GM23338 (cell line): ENCODE measurements around the gene TPO. TPM values are rescaled to one million over a fixed set of nuclear protein-coding genes. Genes with fewer than 3 reads are reported as not detected.

ENCODE experiments used
- ATAC-seq: fragments of 200-7000 bp; cut with Tn5 transposase; 3 replicates; pipeline ENCODE4 v1.9.1; 2020
- DNase-seq: peaks from one replicate; pipeline ENCODE4 v3.0.0-alpha.2; 2015; ENCODE audit warnings: low spot score
- H2AFZ ChIP-seq: fragments of 200-600 bp; sonication (generic); 2 replicates; pipeline ENCODE4 v1.8.0; 2016; ENCODE audit warnings: antibody characterized with exemption, mild to moderate bottlenecking, moderate library complexity
- H3F3A ChIP-seq: fragments of 200-600 bp; sonication (generic); replicated peaks from 2 replicates; pipeline ENCODE4 v1.8.0; 2017; ENCODE audit warnings: antibody characterized with exemption, mixed run types, low read depth
- H3K27ac ChIP-seq: fragments of 200-600 bp; sonication (generic); 2 replicates; pipeline ENCODE4 v1.6.1; 2016; ENCODE audit warnings: low read depth
- H3K27me3 ChIP-seq: fragments of 200-600 bp; sonication (generic); 2 replicates; pipeline ENCODE4 v1.8.0; 2016; ENCODE audit warnings: mild to moderate bottlenecking, mixed run types, moderate library complexity; ENCODE audit not compliant: insufficient read depth
- H3K36me3 ChIP-seq: fragments of 200-600 bp; sonication (generic); 2 replicates; pipeline ENCODE4 v1.8.0; 2016; ENCODE audit warnings: mild to moderate bottlenecking; ENCODE audit not compliant: insufficient read depth
- H3K4me1 ChIP-seq: fragments of 200-600 bp; sonication (generic); 2 replicates; pipeline ENCODE4 v1.8.0; 2016; ENCODE audit warnings: mild to moderate bottlenecking, moderate library complexity; ENCODE audit not compliant: insufficient read depth
- H3K4me2 ChIP-seq: fragments of 200-600 bp; sonication (generic); 2 replicates; pipeline ENCODE4 v1.7.1; 2017; ENCODE audit warnings: mixed run types
- H3K4me3 ChIP-seq: fragments of 200-600 bp; sonication (generic); 2 replicates; pipeline ENCODE4 v1.6.1; 2016; ENCODE audit warnings: mixed run types
- H3K79me2 ChIP-seq: fragments of 200-600 bp; sonication (generic); replicated peaks from 2 replicates; pipeline ENCODE4 v1.8.0; 2017; ENCODE audit warnings: mild to moderate bottlenecking; ENCODE audit not compliant: insufficient read depth
- H3K9me2 ChIP-seq: fragments of 200-600 bp; sonication (generic); 2 replicates; pipeline ENCODE4 v1.8.0; 2017; ENCODE audit not compliant: insufficient read depth
- H4K20me1 ChIP-seq: fragments of 200-600 bp; sonication (generic); replicated peaks from 2 replicates; pipeline ENCODE4 v1.8.0; 2017; ENCODE audit warnings: mild to moderate bottlenecking; ENCODE audit not compliant: insufficient read depth
- H3K27ac Mint-ChIP-seq: 2 replicates; pipeline ENCODE4 v1.8.0; 2020; ENCODE audit warnings: inconsistent platforms, mild to moderate bottlenecking, moderate library complexity, mixed read lengths
- H3K27me3 Mint-ChIP-seq: 3 replicates; pipeline ENCODE4 v1.8.0; 2022; ENCODE audit warnings: low read depth, mild to moderate bottlenecking, moderate library complexity, mixed read lengths, inconsistent platforms; ENCODE audit not compliant: insufficient read depth, poor library complexity
- H3K36me3 Mint-ChIP-seq: 3 replicates; pipeline ENCODE4 v1.8.0; 2021; ENCODE audit warnings: low read depth, mild to moderate bottlenecking, inconsistent platforms, moderate library complexity, mixed read lengths
- H3K4me1 Mint-ChIP-seq: 3 replicates; pipeline ENCODE4 v1.8.0; 2020; ENCODE audit warnings: mild to moderate bottlenecking, inconsistent platforms, mixed read lengths
- H3K4me3 Mint-ChIP-seq: 3 replicates; pipeline ENCODE4 v1.8.0; 2021; ENCODE audit warnings: moderate library complexity, mild to moderate bottlenecking, inconsistent platforms, mixed read lengths
- H3K9me3 Mint-ChIP-seq: 3 replicates; pipeline ENCODE4 v1.8.0; 2020; ENCODE audit warnings: moderate library complexity, mild to moderate bottlenecking, inconsistent platforms, mixed read lengths
- CREB1 ChIP-seq: fragments of 250-450 bp; sonication (Bioruptor Pico); IDR thresholded peaks from 2 replicates; pipeline ENCODE4 v1.5.0; 2020; ENCODE audit warnings: low read depth, mild to moderate bottlenecking, moderate library complexity
- EZH2 ChIP-seq: fragments of 200-600 bp; sonication (generic); IDR thresholded peaks from one replicate; pipeline ENCODE4 v1.8.0; 2017; ENCODE audit warnings: antibody characterized with exemption, mild to moderate bottlenecking, low read depth; ENCODE audit not compliant: unreplicated experiment
- EZH2phosphoT487 ChIP-seq: fragments of 200-600 bp; sonication (generic); IDR thresholded peaks from one replicate; pipeline ENCODE4 v1.8.1; 2018; ENCODE audit warnings: antibody characterized with exemption; ENCODE audit not compliant: unreplicated experiment
- JUNB ChIP-seq: IDR thresholded peaks from one replicate; pipeline ENCODE4 v1.6.1; 2016; ENCODE audit warnings: antibody characterized with exemption; ENCODE audit not compliant: unreplicated experiment
- NANOG ChIP-seq: IDR thresholded peaks from 2 replicates; pipeline ENCODE4 v1.6.1; 2016; ENCODE audit warnings: antibody characterized with exemption, borderline replicate concordance
- POLR2AphosphoS5 ChIP-seq: IDR thresholded peaks from 2 replicates; pipeline ENCODE4 v1.6.1; 2016; ENCODE audit warnings: antibody characterized with exemption, low read depth
- STAT1 ChIP-seq: IDR thresholded peaks from one replicate; pipeline ENCODE4 v1.6.1; 2016; ENCODE audit warnings: antibody characterized with exemption; ENCODE audit not compliant: unreplicated experiment
- ZNF114 ChIP-seq: fragments of 250-450 bp; sonication (Bioruptor Pico); IDR thresholded peaks from 2 replicates; pipeline ENCODE4 v1.5.0; 2020; ENCODE audit warnings: mild to moderate bottlenecking, moderate library complexity
- ZNF331 ChIP-seq: fragments of 250-450 bp; sonication (Bioruptor Pico); IDR thresholded peaks from 2 replicates; pipeline ENCODE4 v1.5.0; 2020; ENCODE audit warnings: low read depth, mild to moderate bottlenecking, moderate library complexity
- polyA plus RNA-seq: library from polyadenylated mRNA; unstranded; fragments of >200 nt; fragmentation: Nextera tagmentation; extraction: Ambion mirVana; gene quantifications from 2 replicates; pipeline ENCODE4 v1.2.1, GENCODE V29; 2016
- total RNA-seq: library from RNA; depleted of rRNA; stranded (reverse); fragments of >200 nt; shearing (Covaris generic); gene quantifications from 2 replicates; pipeline ENCODE4 v1.2.3, GENCODE V29; 2014
- TF ChIP-seq, protein P1 (sequence below), 2 experiments: fragments of 200-600 bp in 1 of 2; sonication (generic) in 1 of 2; conservative IDR thresholded peaks; 2 replicates each; pipeline versions ENCODE4 v1.5.1 to v1.6.1; 2016 to 2017; ENCODE audit warnings: antibody characterized with exemption in 2 of 2, low read depth in 2 of 2, mild to moderate bottlenecking in 2 of 2, moderate library complexity in 1 of 2
- TF ChIP-seq, protein P2 (sequence below): IDR thresholded peaks from 2 replicates; pipeline ENCODE4 v1.6.1; 2016; ENCODE audit warnings: antibody characterized with exemption
- TF ChIP-seq, protein P3 (sequence below): IDR thresholded peaks from one replicate; pipeline ENCODE4 v1.6.1; 2018; ENCODE audit warnings: antibody characterized with exemption; ENCODE audit not compliant: unreplicated experiment
- TF ChIP-seq, protein P4 (sequence below): fragments of 250-450 bp; sonication (Bioruptor Pico); IDR thresholded peaks from 2 replicates; pipeline ENCODE4 v1.5.0; 2020; ENCODE audit warnings: mild to moderate bottlenecking, moderate library complexity

The TPO gene
- total and polyA plus RNA-seq, 2 experiments from 2014 or later = 0.74 TPM; not detected in 1

DNA sequence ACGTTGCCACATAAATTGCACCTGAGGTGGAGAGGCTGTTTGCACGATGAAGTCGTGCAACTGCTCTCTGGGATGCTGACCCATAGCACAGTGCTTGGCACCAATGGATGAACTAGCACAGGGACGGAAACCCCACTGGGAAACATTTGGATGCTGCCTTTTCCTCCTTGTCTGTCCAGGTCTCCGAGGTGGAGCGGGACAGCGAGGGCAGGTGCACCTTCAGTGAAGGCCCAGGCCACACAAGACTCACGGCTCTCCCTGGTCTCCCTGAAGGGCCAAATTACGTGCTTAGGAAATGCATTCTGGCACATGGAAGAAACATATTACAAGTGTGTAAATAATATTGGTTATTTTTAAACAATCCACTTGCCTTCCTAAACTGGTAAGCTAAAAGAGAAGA lies 70.3 kb downstream of the TPO start:
- Histone ChIP-seq H3F3A (no peaks in the 10 kb centered on the region), H3K4me3 (no peak overlapping the region), H3K27ac (no peak overlapping the region), H2AFZ (no peak overlapping the region), H3K9me2 (no peaks in the 10 kb centered on the region), H3K4me1 (no peaks in the 10 kb centered on the region), H3K27me3 (no peaks in the 10 kb centered on the region), H3K4me2 (no peak overlapping the region), H3K79me2 (no peaks in the 10 kb centered on the region), H3K36me3 (no peaks in the 10 kb centered on the region), H4K20me1 (no peaks in the 10 kb centered on the region)
- H3K9me3 Mint-ChIP-seq = no peaks in the 10 kb centered on the region
- no peaks in the 10 kb centered on the region for H3K4me1 Mint-ChIP-seq
- ATAC-seq (no peak), DNase-seq (no peak)
- no peak overlapping the region for H3K4me3 Mint-ChIP-seq
- H3K27me3 Mint-ChIP-seq = peaks cover 5% of the 10 kb centered on the region
- no peak overlapping the region for H3K27ac Mint-ChIP-seq
- no peak for TF ChIP-seq JUNB
- TF ChIP-seq POLR2AphosphoS5 = no peak
- TF ChIP-seq, protein P1, sequence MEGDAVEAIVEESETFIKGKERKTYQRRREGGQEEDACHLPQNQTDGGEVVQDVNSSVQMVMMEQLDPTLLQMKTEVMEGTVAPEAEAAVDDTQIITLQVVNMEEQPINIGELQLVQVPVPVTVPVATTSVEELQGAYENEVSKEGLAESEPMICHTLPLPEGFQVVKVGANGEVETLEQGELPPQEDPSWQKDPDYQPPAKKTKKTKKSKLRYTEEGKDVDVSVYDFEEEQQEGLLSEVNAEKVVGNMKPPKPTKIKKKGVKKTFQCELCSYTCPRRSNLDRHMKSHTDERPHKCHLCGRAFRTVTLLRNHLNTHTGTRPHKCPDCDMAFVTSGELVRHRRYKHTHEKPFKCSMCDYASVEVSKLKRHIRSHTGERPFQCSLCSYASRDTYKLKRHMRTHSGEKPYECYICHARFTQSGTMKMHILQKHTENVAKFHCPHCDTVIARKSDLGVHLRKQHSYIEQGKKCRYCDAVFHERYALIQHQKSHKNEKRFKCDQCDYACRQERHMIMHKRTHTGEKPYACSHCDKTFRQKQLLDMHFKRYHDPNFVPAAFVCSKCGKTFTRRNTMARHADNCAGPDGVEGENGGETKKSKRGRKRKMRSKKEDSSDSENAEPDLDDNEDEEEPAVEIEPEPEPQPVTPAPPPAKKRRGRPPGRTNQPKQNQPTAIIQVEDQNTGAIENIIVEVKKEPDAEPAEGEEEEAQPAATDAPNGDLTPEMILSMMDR (conservative IDR thresholded peaks at IDR 0.05; ENCODE audit: low read depth in 2 of 2) = no peak
- TF ChIP-seq CREB1 = no peak
- no peak for TF ChIP-seq NANOG
- no peak for TF ChIP-seq EZH2
- TF ChIP-seq, protein P2, sequence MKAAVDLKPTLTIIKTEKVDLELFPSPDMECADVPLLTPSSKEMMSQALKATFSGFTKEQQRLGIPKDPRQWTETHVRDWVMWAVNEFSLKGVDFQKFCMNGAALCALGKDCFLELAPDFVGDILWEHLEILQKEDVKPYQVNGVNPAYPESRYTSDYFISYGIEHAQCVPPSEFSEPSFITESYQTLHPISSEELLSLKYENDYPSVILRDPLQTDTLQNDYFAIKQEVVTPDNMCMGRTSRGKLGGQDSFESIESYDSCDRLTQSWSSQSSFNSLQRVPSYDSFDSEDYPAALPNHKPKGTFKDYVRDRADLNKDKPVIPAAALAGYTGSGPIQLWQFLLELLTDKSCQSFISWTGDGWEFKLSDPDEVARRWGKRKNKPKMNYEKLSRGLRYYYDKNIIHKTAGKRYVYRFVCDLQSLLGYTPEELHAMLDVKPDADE = no peak
- TF ChIP-seq EZH2phosphoT487 = no peak
- no peak for TF ChIP-seq ZNF331 (CRISPR knock-in tag)
- TF ChIP-seq ZNF114 (CRISPR knock-in tag) = no peak
- TF ChIP-seq, protein P3, sequence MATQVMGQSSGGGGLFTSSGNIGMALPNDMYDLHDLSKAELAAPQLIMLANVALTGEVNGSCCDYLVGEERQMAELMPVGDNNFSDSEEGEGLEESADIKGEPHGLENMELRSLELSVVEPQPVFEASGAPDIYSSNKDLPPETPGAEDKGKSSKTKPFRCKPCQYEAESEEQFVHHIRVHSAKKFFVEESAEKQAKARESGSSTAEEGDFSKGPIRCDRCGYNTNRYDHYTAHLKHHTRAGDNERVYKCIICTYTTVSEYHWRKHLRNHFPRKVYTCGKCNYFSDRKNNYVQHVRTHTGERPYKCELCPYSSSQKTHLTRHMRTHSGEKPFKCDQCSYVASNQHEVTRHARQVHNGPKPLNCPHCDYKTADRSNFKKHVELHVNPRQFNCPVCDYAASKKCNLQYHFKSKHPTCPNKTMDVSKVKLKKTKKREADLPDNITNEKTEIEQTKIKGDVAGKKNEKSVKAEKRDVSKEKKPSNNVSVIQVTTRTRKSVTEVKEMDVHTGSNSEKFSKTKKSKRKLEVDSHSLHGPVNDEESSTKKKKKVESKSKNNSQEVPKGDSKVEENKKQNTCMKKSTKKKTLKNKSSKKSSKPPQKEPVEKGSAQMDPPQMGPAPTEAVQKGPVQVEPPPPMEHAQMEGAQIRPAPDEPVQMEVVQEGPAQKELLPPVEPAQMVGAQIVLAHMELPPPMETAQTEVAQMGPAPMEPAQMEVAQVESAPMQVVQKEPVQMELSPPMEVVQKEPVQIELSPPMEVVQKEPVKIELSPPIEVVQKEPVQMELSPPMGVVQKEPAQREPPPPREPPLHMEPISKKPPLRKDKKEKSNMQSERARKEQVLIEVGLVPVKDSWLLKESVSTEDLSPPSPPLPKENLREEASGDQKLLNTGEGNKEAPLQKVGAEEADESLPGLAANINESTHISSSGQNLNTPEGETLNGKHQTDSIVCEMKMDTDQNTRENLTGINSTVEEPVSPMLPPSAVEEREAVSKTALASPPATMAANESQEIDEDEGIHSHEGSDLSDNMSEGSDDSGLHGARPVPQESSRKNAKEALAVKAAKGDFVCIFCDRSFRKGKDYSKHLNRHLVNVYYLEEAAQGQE = no peak
- TF ChIP-seq, protein P4, sequence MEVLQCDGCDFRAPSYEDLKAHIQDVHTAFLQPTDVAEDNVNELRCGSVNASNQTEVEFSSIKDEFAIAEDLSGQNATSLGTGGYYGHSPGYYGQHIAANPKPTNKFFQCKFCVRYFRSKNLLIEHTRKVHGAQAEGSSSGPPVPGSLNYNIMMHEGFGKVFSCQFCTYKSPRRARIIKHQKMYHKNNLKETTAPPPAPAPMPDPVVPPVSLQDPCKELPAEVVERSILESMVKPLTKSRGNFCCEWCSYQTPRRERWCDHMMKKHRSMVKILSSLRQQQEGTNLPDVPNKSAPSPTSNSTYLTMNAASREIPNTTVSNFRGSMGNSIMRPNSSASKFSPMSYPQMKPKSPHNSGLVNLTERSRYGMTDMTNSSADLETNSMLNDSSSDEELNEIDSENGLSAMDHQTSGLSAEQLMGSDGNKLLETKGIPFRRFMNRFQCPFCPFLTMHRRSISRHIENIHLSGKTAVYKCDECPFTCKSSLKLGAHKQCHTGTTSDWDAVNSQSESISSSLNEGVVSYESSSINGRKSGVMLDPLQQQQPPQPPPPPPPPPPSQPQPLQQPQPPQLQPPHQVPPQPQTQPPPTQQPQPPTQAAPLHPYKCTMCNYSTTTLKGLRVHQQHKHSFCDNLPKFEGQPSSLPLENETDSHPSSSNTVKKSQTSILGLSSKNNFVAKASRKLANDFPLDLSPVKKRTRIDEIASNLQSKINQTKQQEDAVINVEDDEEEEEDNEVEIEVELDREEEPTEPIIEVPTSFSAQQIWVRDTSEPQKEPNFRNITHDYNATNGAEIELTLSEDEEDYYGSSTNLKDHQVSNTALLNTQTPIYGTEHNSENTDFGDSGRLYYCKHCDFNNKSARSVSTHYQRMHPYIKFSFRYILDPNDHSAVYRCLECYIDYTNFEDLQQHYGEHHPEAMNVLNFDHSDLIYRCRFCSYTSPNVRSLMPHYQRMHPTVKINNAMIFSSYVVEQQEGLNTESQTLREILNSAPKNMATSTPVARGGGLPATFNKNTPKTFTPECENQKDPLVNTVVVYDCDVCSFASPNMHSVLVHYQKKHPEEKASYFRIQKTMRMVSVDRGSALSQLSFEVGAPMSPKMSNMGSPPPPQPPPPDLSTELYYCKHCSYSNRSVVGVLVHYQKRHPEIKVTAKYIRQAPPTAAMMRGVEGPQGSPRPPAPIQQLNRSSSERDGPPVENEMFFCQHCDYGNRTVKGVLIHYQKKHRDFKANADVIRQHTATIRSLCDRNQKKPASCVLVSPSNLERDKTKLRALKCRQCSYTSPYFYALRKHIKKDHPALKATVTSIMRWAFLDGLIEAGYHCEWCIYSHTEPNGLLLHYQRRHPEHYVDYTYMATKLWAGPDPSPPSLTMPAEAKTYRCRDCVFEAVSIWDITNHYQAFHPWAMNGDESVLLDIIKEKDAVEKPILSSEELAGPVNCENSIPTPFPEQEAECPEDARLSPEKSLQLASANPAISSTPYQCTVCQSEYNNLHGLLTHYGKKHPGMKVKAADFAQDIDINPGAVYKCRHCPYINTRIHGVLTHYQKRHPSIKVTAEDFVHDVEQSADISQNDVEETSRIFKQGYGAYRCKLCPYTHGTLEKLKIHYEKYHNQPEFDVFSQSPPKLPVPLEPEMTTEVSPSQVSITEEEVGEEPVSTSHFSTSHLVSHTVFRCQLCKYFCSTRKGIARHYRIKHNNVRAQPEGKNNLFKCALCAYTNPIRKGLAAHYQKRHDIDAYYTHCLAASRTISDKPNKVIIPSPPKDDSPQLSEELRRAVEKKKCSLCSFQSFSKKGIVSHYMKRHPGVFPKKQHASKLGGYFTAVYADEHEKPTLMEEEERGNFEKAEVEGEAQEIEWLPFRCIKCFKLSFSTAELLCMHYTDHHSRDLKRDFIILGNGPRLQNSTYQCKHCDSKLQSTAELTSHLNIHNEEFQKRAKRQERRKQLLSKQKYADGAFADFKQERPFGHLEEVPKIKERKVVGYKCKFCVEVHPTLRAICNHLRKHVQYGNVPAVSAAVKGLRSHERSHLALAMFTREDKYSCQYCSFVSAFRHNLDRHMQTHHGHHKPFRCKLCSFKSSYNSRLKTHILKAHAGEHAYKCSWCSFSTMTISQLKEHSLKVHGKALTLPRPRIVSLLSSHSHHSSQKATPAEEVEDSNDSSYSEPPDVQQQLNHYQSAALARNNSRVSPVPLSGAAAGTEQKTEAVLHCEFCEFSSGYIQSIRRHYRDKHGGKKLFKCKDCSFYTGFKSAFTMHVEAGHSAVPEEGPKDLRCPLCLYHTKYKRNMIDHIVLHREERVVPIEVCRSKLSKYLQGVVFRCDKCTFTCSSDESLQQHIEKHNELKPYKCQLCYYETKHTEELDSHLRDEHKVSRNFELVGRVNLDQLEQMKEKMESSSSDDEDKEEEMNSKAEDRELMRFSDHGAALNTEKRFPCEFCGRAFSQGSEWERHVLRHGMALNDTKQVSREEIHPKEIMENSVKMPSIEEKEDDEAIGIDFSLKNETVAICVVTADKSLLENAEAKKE (CRISPR knock-in tag) = no peak
- no peak for TF ChIP-seq STAT1
- H3K36me3 Mint-ChIP-seq = peaks cover 3% of the 10 kb centered on the region; the same call in 1 of the 3 replicates
